CD14-positive monocyte (primary cell): ENCODE results near the gene CALD1. TPM values are rescaled to one million over a fixed set of nuclear protein-coding genes. Genes with fewer than 3 reads are reported as not detected.

ENCODE experiments used
- DNase-seq, 3 donors: peaks; one replicate each; pipeline ENCODE4 v3.0.0-alpha.2; 2011 to 2022
- H2AFZ ChIP-seq: 2 replicates; pipeline ENCODE4 v1.6.0; 2012; ENCODE audit warnings: mild to moderate bottlenecking, low read depth, low read length, inconsistent platforms; ENCODE audit not compliant: insufficient read depth, poor library complexity, severe bottlenecking
- H3K27ac ChIP-seq, 2 donors: 1 replicate in 1 of 2; 2 replicates in 1 of 2; pipeline ENCODE4 v1.5.1; 2012 to 2013; ENCODE audit warnings: low read length in 2 of 2, control low read depth in 1 of 2, inconsistent platforms in 1 of 2, low read depth in 1 of 2, mild to moderate bottlenecking in 1 of 2
- H3K27me3 ChIP-seq, 2 donors: one replicate each; pipeline versions ENCODE4 v1.6.0 to v1.6.1; 2011 to 2013; ENCODE audit warnings: low read length in 2 of 2; ENCODE audit not compliant: control insufficient read depth in 2 of 2, insufficient read depth in 2 of 2
- H3K36me3 ChIP-seq, 2 donors: replicated peaks in 1 of 2; 1 replicate in 1 of 2; 2 replicates in 1 of 2; pipeline versions ENCODE4 v1.5.1 to v1.6.1; 2012 to 2013; ENCODE audit warnings: low read length in 2 of 2, control low read depth in 1 of 2, inconsistent platforms in 1 of 2, mild to moderate bottlenecking in 1 of 2; ENCODE audit not compliant: insufficient read depth in 2 of 2, control insufficient read depth in 1 of 2
- H3K4me1 ChIP-seq, 2 donors: 1 replicate in 1 of 2; 2 replicates in 1 of 2; pipeline versions ENCODE4 v1.5.1 to v1.6.1; 2012 to 2013; ENCODE audit warnings: low read length in 2 of 2, control low read depth in 1 of 2, inconsistent platforms in 1 of 2, mild to moderate bottlenecking in 1 of 2, moderate library complexity in 1 of 2; ENCODE audit not compliant: insufficient read depth in 2 of 2, control insufficient read depth in 1 of 2
- H3K4me2 ChIP-seq: replicated peaks from 2 replicates; pipeline ENCODE3; 2012; ENCODE audit warnings: low read length, moderate library complexity, mild to moderate bottlenecking; ENCODE audit not compliant: poor library complexity, severe bottlenecking; ENCODE audit errors: extremely low read depth
- H3K4me3 ChIP-seq, 3 experiments: fragments of 200-600 bp in 1 of 3; sonication (generic) in 1 of 3; replicated peaks in 1 of 3; 1 replicate in 2 of 3; 2 replicates in 1 of 3; pipeline ENCODE4 v1.5.1; 2011 to 2013; ENCODE audit warnings: low read length in 3 of 3, mild to moderate bottlenecking in 3 of 3, control low read depth in 2 of 3, low read depth in 2 of 3, inconsistent platforms in 1 of 3, moderate library complexity in 1 of 3
- H3K79me2 ChIP-seq: 2 replicates; pipeline ENCODE4 v1.6.0; 2012; ENCODE audit warnings: mild to moderate bottlenecking, control low read depth, inconsistent platforms, low read length, moderate library complexity; ENCODE audit not compliant: insufficient read depth
- H3K9ac ChIP-seq: 2 replicates; pipeline ENCODE4 v1.6.0; 2017; ENCODE audit warnings: low read length, mild to moderate bottlenecking; ENCODE audit not compliant: insufficient read depth, poor library complexity, severe bottlenecking
- H3K9me3 ChIP-seq, 2 donors: replicated peaks in 1 of 2; 1 replicate in 1 of 2; 2 replicates in 1 of 2; pipeline versions ENCODE4 v1.5.1 to v1.6.1; 2012 to 2013; ENCODE audit warnings: low read length in 2 of 2, control low read depth in 1 of 2; ENCODE audit not compliant: control insufficient read depth in 1 of 2, insufficient read depth in 1 of 2
- H4K20me1 ChIP-seq: 2 replicates; pipeline ENCODE4 v1.6.0; 2012; ENCODE audit warnings: mild to moderate bottlenecking, low read length, control low read depth, moderate library complexity; ENCODE audit not compliant: insufficient read depth
- H3K27ac Mint-ChIP-seq, 7 donors: one replicate each; pipeline ENCODE4 v1.8.0; 2020; ENCODE audit warnings: mild to moderate bottlenecking in 7 of 7, mixed read lengths in 7 of 7, moderate library complexity in 6 of 7, inconsistent platforms in 2 of 7
- H3K27me3 Mint-ChIP-seq, 3 donors: one replicate each; pipeline ENCODE4 v1.8.0; 2021 to 2022; ENCODE audit warnings: low read depth in 3 of 3, mild to moderate bottlenecking in 3 of 3, mixed read lengths in 3 of 3, moderate library complexity in 3 of 3, inconsistent platforms in 1 of 3
- H3K36me3 Mint-ChIP-seq, 2 donors: one replicate each; pipeline ENCODE4 v1.8.0; 2020; ENCODE audit warnings: mixed read lengths in 2 of 2, inconsistent platforms in 1 of 2, mild to moderate bottlenecking in 1 of 2
- H3K4me1 Mint-ChIP-seq: one replicate; pipeline ENCODE4 v1.8.0; 2020; ENCODE audit warnings: mild to moderate bottlenecking, mixed read lengths
- H3K4me3 Mint-ChIP-seq, 2 donors: one replicate each; pipeline ENCODE4 v1.8.0; 2020; ENCODE audit warnings: mild to moderate bottlenecking in 2 of 2, mixed read lengths in 2 of 2, moderate library complexity in 1 of 2
- H3K9me3 Mint-ChIP-seq, 7 donors: one replicate each; pipeline ENCODE4 v1.8.0; 2020 to 2022; ENCODE audit warnings: mixed read lengths in 7 of 7, mild to moderate bottlenecking in 6 of 7, moderate library complexity in 6 of 7, inconsistent platforms in 2 of 7
- WGBS: methylation state at CpG from one replicate; pipeline ENCODE4 v1.1.5; 2013; ENCODE audit warnings: missing lambda C conversion rate; ENCODE audit not compliant: insufficient coverage; 5-methylcytosine and 5-hydroxymethylcytosine counted together
- intact Hi-C, 2 donors: fragments of 100-400 bp; cut with micrococcal nuclease; formaldehyde crosslinking; loops; one replicate each; pipeline versions ENCODE4 v1.15.0 to v1.15.1; 2023
- polyA plus RNA-seq, 3 donors: library from polyadenylated mRNA; depleted of rRNA in 1 of 3; unstranded in 2 of 3; stranded (reverse) in 1 of 3; fragments of 300-500 nt in 2 of 3; fragments of >200 nt in 1 of 3; fragmentation: Illumina TruSeq in 2 of 3; gene quantifications; 1 replicate in 2 of 3; 2 replicates in 1 of 3; pipeline ENCODE4 v1.2.3, GENCODE V29; 2012 to 2021
- TF ChIP-seq, protein P1 (sequence below): fragments of 200-600 bp; IDR thresholded peaks from one replicate; pipeline ENCODE4 v1.8.0; 2022; ENCODE audit warnings: antibody characterized with exemption, mild to moderate bottlenecking

The CALD1 gene
- polyA plus RNA-seq, 3 donors: 0.18 TPM; not detected in 2

DNA sequence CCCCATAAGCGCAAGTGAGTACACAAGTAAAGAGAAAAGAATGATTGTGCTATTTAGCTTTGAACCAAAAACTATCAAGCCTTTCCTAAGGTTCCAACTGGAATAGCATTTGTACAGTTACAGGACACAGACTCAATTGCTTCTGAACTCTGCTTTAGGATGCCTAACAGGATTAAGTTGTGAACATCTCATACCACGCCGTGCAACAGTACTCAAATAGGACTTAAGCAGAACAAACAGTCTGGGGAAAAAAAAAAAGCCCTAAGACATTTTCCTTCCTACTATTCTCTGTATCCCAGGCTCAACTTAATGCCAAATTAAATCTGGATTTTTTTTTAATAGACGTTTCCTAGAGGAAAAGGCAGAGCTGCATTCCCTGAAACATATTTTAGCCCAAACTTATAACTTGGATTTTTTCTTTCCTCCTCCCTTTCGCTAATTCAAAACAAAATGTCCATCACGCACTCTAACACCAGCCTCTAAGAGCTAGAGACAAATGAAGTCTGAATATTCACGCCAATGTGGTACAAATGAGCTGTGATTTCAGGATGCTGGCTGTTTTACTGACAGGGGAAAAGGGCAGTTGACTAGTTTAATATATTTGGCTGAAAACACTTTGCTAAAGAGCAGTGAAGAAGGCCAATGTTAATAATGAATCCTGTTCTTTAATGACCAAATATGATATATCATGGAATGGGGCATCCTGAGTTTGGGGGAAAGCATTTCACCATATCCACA is 68.6 kb downstream of the CALD1 start:
- H3K4me2 ChIP-seq: no peak overlapping the region

DNA sequence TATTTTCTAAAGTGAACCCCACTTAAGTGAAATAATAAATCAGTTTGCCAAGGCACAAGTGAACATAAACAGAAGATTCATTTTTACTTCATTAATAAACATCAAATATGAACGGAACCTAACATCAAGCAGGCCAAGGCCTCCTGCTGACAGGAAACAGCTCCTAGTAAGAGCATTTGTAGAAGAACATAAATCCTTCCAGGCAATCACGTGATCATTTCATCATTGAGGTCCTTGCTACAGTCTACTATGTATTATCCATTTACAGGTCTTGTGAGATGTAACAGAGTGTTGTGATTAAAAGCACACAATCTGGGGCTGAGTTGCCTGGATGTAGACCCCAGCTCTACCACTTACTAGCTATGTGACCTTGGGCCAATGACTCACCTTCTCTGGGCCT is 70.6 kb downstream of the CALD1 start:
- peaks cover 0 to 8% (median 4%) of the 10 kb centered on the region in 7 donors for H3K9me3 Mint-ChIP-seq
- Histone ChIP-seq H3K36me3 (no peaks in the 10 kb centered on the region), H3K4me2 (no peak overlapping the region), H3K4me3 (no peak overlapping the region), H3K27me3 (no peaks in the 10 kb centered on the region), H3K9ac (no peak overlapping the region), H3K4me1 (peaks cover under 1 to 4% of the 10 kb centered on the region in 2 donors), H3K9me3 (no peaks in the 10 kb centered on the region), H3K79me2 (no peaks in the 10 kb centered on the region), H2AFZ (no peak overlapping the region), H4K20me1 (no peaks in the 10 kb centered on the region), H3K27ac (no peak overlapping the region)
- H3K36me3 Mint-ChIP-seq: no peaks in the 10 kb centered on the region
- no peak for DNase-seq
- peaks cover 0 to 6% (median 0%) of the 10 kb centered on the region in 3 donors for H3K27me3 Mint-ChIP-seq
- H3K27ac Mint-ChIP-seq: no peak overlapping the region
- H3K4me1 Mint-ChIP-seq: peaks cover 4% of the 10 kb centered on the region
- no CpG with 5 or more reads among the region's 2 CpGs for WGBS
- TF ChIP-seq, protein P1, sequence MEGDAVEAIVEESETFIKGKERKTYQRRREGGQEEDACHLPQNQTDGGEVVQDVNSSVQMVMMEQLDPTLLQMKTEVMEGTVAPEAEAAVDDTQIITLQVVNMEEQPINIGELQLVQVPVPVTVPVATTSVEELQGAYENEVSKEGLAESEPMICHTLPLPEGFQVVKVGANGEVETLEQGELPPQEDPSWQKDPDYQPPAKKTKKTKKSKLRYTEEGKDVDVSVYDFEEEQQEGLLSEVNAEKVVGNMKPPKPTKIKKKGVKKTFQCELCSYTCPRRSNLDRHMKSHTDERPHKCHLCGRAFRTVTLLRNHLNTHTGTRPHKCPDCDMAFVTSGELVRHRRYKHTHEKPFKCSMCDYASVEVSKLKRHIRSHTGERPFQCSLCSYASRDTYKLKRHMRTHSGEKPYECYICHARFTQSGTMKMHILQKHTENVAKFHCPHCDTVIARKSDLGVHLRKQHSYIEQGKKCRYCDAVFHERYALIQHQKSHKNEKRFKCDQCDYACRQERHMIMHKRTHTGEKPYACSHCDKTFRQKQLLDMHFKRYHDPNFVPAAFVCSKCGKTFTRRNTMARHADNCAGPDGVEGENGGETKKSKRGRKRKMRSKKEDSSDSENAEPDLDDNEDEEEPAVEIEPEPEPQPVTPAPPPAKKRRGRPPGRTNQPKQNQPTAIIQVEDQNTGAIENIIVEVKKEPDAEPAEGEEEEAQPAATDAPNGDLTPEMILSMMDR: no peak
- no peak overlapping the region for H3K4me3 Mint-ChIP-seq
- intact Hi-C loops: no loop called here

More for the DNA sequence above, 68.6 kb downstream of the CALD1 start:
- intact Hi-C loops: no loop called here
- H3K9ac ChIP-seq: no peak overlapping the region
- H3K9me3 ChIP-seq: no peaks in the 10 kb centered on the region
- H4K20me1 ChIP-seq: no peaks in the 10 kb centered on the region
- DNase-seq: no peak
- Mint-ChIP-seq H3K27ac (no peak overlapping the region), H3K27me3 (peaks cover 0 to 6% (median under 1%) of the 10 kb centered on the region in 3 donors), H3K4me3 (no peak overlapping the region), H3K9me3 (peaks cover 0 to 5% (median 0%) of the 10 kb centered on the region in 7 donors), H3K4me1 (no peaks in the 10 kb centered on the region), H3K36me3 (no peaks in the 10 kb centered on the region)
- TF ChIP-seq, protein P1: no peak
- no peak overlapping the region for H2AFZ ChIP-seq
- no peaks in the 10 kb centered on the region for H3K27me3 ChIP-seq
- no peaks in the 10 kb centered on the region for H3K79me2 ChIP-seq
- 100% methylated on average over 3 of the region's 7 CpGs for WGBS
- H3K27ac ChIP-seq: no peak overlapping the region
- no peaks in the 10 kb centered on the region for H3K36me3 ChIP-seq
- no peak overlapping the region for H3K4me3 ChIP-seq
- no peaks in the 10 kb centered on the region for H3K4me1 ChIP-seq
